DMS 273 (cell line): ENCODE measurements around the gene FABP7.
"Not testable (repeated sequence)": the region's sequence is repeated elsewhere in the genome, so short reads cannot be mapped to it uniquely, and the experiment has no call there.

ENCODE experiments used
- DNase-seq: peaks from one replicate; lab custom pipeline; 2025; ENCODE audit not compliant: unreplicated experiment; lab: John Stamatoyannopoulos, UW

The FABP7 gene

GRCh38 chr6:122779667-122780066 lies at the start of gene FABP7:
FABP7 (plus strand) TSS chr6:122779716; CDS start chr6:122779795, 79 bp downstream.
- no peak for DNase-seq

- DNase-seq: no peak
Observed at GRCh38 chr6:122730334-122730733, 49.2 kb upstream of the FABP7 start.

- DNase-seq: peak; percentile 47
Observed at GRCh38 chr6:122730775-122731386, 48.6 kb upstream of the FABP7 start.

- DNase-seq: no peak
Observed at GRCh38 chr6:122733259-122733658, 46.3 kb upstream of the FABP7 start.

- DNase-seq: no peak
Observed at GRCh38 chr6:122734529-122735395, 44.8 kb upstream of the FABP7 start.

- DNase-seq: no peak
Observed at GRCh38 chr6:122735582-122735981, 43.9 kb upstream of the FABP7 start.

GRCh38 chr6:122736163-122736562 lies 43.4 kb upstream of the FABP7 start:
- DNase-seq: no peak

GRCh38 chr6:122736616-122737015 lies 42.9 kb upstream of the FABP7 start:
- no peak for DNase-seq

- DNase-seq: no peak
Observed at GRCh38 chr6:122740091-122740490, 39.4 kb upstream of the FABP7 start.

- no peak for DNase-seq
Observed at GRCh38 chr6:122740936-122741335, 38.6 kb upstream of the FABP7 start.

GRCh38 chr6:122744247-122744646 lies 35.3 kb upstream of the FABP7 start:
- peak; percentile 4 for DNase-seq

- DNase-seq: not testable (repeated sequence)
Observed at GRCh38 chr6:122744856-122745255, 34.7 kb upstream of the FABP7 start.

GRCh38 chr6:122746688-122747087 lies 32.8 kb upstream of the FABP7 start:
- no peak for DNase-seq

- no peak for DNase-seq
Observed at GRCh38 chr6:122747573-122747972, 31.9 kb upstream of the FABP7 start.

- DNase-seq: not testable (repeated sequence)
Observed at GRCh38 chr6:122748945-122749344, 30.6 kb upstream of the FABP7 start.

GRCh38 chr6:122749451-122750050 lies 30.0 kb upstream of the FABP7 start:
- DNase-seq: no peak

GRCh38 chr6:122751326-122751725 lies 28.2 kb upstream of the FABP7 start:
- DNase-seq: no peak

- no peak for DNase-seq
Observed at GRCh38 chr6:122752459-122752858, 27.1 kb upstream of the FABP7 start.

GRCh38 chr6:122753000-122753687 lies 26.4 kb upstream of the FABP7 start:
- peak; percentile 22 for DNase-seq

GRCh38 chr6:122753688-122754056 lies 25.8 kb upstream of the FABP7 start:
- DNase-seq: peak; percentile 48

GRCh38 chr6:122754191-122754731 lies 25.3 kb upstream of the FABP7 start:
- no peak for DNase-seq
